NCI-H1092 (cell line): ENCODE results near the gene GPR171.

Experiments
- DNase-seq: peaks from one replicate; lab custom pipeline; 2025; lab: John Stamatoyannopoulos, UW

GPR171 gene

GRCh38 chr3:151213151-151213550 is 10.1 kb upstream of the GPR171 start:
- no peak for DNase-seq

DNA sequence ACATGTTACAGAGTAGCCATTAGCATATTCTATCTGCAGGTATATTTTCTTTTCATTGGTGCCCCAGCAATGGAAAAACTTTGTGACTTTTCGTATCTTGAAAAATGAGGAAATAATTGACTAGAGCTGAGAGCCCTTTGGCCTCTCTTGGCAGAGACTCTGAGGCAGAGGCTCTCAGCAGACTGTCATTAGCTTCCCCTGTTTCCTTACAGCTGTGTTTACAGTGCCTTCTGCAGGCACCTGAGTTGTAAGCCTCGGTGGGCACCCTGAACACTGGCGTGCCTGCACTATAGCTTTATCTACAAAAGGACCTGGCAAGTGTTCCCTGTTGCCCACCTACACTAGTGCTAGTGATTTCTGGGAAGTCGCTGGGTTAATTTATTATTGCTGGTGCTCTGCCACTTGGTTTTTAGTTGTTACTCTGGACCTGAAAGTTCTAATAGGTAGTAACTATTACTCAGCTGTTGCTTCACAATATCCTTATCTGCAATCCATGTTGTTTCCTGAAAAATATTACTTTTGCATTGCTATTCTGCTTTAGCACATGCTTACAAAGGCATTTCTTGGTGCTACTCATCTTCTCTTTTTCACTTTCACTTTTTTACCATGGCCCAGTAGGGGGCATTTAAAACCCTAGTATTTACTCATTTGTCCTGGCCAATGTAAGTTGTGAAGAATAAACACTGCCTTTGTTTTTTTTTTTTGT is 7.8 kb upstream of the GPR171 start:
- DNase-seq, result no peak

GRCh38 chr3:151209654-151210053 is 6.6 kb upstream of the GPR171 start:
- DNase-seq, result no peak

DNA sequence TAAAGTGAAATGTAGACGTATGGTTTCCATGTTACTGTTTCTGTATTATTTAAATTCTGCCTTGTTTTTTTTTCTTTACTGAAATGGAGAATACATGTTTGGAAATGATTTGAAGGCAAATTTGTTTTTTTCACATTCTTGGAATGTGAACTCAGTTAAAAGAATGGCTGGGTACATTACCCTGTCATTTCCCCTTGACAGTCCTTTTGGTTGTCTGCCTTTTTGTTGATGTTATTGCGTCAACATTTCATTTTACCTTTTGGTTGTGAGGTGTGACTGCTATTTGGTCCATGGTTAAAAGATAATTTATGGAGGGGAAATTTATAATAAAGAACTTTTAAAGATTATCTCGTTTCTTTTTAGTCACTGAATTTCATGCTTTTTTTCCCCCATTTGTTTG is 3.2 kb upstream of the GPR171 start:
- no peak for DNase-seq

DNA sequence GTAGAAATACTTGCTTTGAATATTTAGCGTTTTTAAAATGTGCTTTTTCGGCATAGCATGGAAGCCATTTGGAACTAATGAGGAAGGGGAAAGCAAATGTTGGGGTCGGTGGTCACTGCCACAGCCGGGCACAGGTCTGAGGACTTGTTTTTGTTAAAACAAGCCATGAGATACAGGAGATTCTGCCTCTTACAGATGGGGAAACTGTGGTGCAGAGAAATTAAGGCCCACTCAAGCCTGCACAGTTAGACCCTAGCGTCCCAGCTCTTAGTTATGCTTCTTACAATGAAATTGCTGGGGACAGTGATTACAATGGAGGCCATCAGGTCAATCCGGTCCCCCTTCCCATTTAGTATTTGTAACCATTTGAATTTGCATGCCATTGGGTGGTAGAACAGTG is 2.5 kb upstream of the GPR171 start:
- no peak for DNase-seq

- no peak for DNase-seq
Measured at GRCh38 chr3:151204530-151205402, 1.8 kb upstream of the GPR171 start.

DNA sequence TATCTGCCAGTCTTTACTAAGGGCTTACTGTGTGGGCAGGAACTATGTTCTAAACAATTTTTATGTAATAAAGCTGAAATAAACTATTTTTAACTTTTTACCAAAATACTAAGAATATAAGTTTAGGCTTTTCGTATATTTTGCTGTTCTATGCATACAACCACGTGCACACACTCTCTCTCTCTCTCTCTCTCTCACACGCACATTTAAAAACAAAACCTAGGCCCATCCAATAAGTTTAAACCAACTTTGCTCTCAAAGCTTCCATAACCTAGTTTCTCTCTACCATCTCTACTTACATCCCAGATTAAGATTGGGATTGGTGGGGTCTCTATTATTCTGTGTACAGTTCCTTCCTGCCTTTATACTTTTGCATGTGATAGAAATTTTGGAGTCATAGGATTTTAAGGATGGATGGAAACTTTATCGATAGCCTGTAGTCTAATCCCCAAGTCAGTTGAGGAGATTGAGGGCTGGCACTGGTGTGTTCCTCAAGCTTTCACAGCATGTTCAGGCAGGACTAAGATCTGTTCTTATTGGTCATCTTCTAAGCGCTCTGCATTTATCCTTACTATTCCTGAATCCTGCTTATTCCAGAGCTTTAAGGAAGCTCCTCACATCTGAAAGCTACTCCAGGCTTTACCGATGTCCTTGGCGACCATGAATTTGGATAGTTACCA is 1.8 kb downstream of the GPR171 start:
- no peak for DNase-seq

DNA sequence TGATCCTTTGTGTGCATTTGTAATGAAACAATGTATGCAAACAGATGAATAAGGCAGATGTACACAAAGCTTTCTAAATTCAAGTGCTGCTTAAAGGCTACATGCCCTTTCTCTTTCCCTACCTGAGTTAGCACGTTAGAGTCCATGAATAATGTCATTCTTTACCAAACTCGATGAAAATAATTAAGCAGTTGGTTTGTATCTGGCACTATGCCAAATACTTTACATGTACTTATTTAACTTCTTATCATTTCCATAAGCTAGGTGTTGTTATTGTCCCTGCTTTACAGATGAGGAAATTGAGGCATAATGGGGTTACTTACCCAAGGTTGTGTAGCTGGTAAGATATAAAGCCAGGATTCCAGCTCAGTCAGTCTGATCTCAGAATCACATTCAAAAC is 2.4 kb downstream of the GPR171 start:
- DNase-seq, result no peak

GRCh38 chr3:151199554-151200438 is 3.2 kb downstream of the GPR171 start:
- DNase-seq, result no peak

DNA sequence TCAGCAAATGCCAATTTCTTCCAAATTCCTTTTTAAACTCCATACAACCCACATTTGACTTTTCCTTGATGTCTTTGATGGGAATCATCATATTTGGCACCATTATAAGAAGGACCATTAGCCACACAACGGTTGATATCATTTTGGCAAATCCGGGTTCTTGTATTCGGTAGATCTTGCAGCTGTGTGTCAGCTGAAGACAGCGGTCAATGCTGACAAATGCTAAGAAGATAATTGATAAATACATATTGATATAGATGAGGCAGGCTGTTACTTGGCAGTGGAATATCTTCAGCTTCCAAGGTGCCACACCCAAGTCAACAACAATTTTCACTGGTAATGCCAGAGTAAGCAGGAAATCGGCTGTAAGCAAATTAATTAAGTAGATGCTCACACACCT is 4.2 kb downstream of the GPR171 start:
- no peak for DNase-seq

- DNase-seq, result no peak
Measured at GRCh38 chr3:151197981-151198767, 4.8 kb downstream of the GPR171 start.

DNA sequence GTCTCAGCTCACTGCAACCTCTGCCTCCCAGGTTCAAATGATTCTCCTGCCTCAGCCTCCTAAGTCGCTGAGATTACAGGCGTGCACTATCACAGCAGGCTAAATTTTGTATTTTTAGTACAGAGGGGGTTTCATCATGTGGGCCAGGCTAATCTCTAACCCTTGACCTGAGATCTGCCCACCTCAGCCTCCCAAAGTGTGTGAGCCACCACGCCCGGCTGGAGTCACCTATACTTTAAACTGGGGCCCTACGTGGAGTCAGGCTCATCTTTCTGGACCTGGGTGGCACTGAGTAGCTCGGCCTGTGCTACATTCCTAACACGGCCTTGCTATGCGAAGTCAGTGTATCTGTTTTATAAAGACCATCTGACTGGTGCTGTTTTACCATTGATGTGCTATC is 5.8 kb downstream of the GPR171 start:
- no peak for DNase-seq

- no peak for DNase-seq
Measured at GRCh38 chr3:151196434-151196833, 6.6 kb downstream of the GPR171 start.

GRCh38 chr3:151195826-151196225 is 7.2 kb downstream of the GPR171 start:
- DNase-seq, result no peak

GRCh38 chr3:151192545-151192944 is 10.5 kb downstream of the GPR171 start:
- no peak for DNase-seq

DNA sequence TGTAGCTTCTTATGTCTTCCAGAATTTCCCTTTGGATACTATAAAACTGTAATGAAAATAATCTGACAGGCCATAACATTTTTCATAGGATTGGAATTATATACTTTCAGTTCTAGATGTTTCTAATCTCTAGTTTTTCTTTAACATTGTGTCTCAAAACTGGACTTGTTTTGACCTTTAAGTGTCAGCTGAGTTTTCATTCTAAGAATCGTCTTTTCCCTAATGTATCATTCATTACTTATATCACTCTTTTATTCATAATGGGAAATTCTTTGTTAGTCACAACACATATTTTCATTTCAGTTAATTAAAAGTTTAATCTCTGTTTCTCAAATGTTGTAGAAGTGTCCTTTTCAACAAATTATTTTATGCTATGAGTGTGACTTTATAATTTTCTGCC is 11.9 kb downstream of the GPR171 start:
- no peak for DNase-seq

DNA sequence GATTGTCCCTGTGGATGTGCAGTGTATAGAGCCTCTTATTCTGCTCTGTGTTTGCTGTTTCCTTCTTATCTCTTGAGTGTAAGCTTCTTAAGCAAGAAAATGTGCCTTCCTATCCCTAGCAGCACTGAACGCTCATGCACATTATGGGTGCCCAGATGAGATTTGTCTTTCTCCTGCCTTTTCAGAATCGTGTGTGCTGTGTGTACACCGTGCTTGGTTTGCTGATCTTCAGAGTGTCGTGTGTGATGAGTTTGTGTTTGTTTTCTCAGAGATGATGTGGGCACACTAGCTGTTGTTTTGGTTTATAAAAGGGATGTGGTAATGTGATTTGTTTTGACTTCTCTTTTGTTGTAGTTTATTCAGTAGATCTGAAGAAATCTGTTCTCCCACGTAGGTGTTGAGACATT is 19.7 kb downstream of the GPR171 start:
- no peak for DNase-seq

GRCh38 chr3:151182349-151183079 is 20.5 kb downstream of the GPR171 start:
- DNase-seq, result no peak

GRCh38 chr3:151178208-151178845 is 24.7 kb downstream of the GPR171 start:
- no peak for DNase-seq

DNA sequence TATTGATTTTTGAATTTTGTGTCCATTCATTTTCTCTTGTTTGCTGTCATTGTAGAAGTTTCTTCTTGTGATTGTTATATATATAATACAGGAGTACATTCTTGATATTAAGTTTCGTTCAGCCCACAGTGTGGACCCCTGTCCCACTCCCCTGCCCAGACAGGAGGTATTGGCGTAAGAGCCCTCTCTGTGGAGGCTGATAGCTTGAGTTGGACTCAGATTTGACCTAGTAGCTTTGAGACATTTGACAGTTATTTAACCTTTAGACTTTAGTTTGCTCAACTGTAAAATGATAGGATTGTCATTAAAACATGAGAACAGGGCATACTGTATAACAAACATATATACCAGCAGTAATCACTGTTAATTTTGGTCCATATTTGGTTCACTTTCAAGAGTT is 27.1 kb downstream of the GPR171 start:
- no peak for DNase-seq
